SKM-1 treated with dmso at 0.1 percent for 144 hours (cell line): ENCODE measurements around the gene RAET1E.
"Not testable (repeated sequence)": the region's sequence is repeated elsewhere in the genome, so short reads cannot be mapped to it uniquely, and the experiment has no call there.

Source experiments
- DNase-seq: peaks from one replicate; lab custom pipeline; 2025; ENCODE audit not compliant: unreplicated experiment; lab: John Stamatoyannopoulos, UW

The RAET1E gene

GRCh38 chr6:149891864-149892263, 6.0 kb downstream of the RAET1E start:
- not testable (repeated sequence) for DNase-seq

DNA sequence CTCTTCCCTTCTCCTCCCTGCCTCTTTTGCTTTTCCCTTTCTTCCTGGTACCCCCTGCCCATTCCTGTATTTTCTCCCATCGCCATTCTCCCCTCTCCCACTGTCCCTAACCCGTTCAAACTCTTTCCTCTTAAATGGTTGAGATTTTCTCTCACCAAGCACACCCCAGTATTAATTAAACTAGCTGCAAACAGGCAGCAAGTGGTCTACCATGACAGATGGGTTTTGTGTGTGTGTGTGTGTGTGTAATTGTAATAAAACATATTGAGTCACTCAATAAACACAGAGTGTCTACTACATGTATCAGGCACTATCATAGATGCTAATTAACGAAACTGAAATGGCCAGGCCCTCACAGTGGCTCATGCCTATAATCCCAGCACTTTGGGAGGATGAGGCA, 6.7 kb downstream of the RAET1E start:
- DNase-seq = no peak

DNA sequence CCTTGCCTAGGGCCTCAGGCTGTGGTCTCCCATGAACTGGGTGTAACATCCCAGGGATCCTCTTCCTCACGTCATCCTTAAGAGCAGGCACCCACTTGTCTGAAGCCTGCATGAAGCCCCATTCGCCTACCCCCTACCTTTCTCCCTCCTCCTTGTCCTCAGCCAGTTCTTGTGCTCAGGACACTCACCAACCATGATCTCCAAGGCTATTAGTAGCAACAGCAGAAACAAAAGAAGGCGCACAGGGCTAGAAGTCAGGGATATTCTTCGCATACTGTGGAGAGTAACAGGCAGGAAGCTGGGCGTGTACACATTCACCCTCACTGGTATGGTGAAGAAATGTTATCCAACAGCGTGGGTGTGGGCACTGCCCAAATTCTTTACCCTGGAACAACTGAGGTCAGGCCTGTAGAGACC, 7.3 kb downstream of the RAET1E start:
- DNase-seq = no peak

DNA sequence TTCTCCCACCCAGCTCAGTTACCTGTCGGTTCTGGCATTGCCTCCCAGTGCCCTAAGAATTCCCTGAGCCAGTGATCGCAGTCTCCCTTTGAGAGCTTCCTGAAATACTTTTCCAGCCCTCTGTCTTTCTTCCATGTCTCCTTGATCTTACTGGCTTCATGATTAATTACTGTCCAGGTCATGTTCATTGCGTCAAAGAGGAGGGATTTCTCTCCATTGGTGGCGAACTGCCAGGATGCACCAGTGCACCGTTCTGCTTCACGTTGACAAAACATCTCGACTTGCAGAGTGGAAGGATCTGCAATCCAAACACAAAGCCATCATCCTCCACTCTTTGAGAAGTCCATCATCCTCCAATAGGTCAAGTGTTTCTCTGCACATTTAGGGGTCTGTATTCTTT, 8.6 kb downstream of the RAET1E start:
- no peak for DNase-seq

- DNase-seq = no peak
Observed at GRCh38 chr6:149888659-149889058, 9.3 kb downstream of the RAET1E start.

DNA sequence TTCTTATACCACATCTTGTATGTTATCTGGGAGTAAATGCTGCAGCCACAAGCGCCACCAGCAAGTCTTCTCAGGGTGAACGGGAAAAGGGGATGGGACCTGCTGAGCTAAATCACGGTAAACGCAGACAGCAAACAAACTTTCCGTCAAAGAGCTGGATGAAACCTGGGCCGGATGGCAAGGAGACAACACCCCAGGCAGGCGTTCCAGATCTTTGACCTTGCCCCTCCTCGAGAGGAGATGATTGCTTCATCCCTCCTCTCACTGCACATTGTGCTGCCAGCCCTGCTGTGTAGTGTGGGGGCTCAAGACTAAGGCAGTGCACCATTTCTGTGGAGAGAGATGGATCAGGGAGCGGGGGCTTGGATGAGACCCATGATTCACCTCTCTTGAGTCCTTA, 9.8 kb downstream of the RAET1E start:
- DNase-seq = no peak

GRCh38 chr6:149887343-149887742, 10.6 kb downstream of the RAET1E start:
- DNase-seq = no peak

DNA sequence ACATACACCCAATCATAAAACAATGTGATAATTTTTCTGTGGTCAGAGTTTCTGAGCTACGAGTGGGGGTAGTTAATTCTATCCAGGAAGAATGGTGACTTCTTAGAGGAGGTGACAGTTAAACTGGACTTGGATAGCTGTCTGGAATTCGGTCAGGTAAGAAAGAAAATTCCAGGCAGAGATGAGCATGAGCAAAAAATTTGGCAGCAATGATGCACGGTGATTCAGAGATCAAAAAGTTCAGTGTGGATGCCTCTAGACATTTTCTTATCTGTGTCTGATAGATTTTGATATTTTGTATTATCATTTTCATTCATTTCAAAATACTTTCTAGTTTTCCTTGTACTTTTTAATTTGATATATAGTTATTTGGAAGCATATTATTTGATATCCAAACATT, 12.0 kb downstream of the RAET1E start:
- no peak for DNase-seq

- no peak for DNase-seq
Observed at GRCh38 chr6:149884617-149885016, 13.3 kb downstream of the RAET1E start.

DNA sequence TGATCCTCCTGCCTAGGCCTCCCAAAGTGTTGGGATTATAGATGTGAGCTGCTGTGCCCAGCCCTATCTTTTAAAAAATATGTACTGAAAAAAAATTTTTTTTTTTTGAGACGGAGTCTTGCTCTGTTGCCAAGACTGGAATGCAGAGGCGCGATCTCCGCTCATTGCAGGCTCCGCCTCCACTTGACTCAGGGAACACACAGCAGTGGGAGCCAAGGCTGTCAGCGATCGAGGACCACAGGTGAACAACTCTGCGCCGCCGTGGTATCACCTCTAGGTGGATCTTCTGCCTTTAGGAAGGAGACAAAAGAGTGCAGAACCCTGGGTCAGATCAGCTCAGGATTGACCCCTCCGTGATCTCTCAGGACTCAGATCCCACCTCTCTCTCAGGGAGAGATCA, 13.7 kb downstream of the RAET1E start:
- DNase-seq = no peak

DNA sequence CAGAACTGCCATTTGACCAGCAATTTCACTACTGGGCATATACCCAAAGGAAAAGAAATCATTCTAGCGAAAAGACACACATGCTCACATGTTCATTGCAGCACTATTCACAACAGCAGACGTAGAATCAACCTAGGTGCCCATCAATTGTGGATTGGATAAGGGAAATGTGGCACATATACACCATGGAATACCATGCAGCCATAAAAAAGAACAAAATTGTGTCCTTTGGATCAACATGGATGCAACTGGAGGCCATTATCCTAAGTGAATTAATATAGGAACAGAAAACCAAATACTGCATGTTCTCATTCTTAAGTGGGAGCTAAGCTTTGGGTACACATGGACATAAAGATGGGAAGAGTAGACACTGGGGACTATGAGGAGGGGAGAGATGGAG, 16.1 kb downstream of the RAET1E start:
- no peak for DNase-seq

DNA sequence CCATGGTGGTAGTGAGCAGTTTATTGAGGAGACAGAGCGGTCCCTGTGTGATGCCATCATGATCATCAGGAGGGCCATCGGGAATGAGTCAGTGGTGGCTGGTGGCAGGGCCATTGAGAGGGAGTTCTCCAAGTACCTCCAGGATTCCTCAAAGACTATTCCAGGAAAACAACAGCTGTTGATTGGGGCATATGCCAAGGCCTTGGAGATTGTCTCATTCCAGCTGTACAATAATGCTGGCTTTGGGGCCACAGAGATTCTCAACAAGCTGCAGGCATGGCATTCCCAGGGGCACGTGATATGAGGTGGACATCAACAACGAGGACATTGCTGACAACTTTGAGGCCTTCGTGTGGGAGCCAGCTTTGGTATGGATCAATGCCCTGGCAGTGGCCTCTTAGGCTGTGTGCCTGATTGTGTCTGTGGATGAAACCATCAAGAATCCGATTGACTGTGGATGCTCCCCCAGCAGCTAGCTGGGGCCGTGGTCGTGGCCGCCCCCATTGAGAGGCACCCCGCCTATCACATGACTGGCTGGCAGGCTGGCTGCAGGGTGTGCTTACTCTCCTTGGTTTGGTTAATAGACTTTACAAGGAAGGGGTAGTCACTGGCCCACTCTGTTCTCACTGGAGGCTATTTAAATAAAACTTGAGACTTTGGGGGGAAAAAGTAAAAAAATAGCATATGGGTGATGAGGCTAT, 16.7 kb downstream of the RAET1E start:
- DNase-seq = no peak

DNA sequence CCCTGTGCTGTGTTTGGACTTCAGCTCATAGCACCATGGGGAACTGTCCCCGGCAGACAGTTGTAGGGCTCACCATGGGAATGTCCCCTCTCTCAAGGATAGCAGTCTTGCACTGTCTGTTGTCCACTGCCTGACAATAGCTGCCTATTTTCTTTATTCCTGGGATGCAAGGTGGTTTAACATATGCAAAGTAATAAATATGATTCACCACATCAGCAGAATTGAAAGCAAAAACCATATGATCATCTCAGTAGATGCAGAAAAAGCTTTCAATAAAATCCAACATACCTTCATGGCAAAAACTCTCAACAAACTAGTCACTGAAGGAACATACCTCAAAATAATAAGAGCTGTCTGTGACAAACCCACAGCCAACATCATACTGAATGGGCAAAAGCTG, 20.3 kb downstream of the RAET1E start:
- DNase-seq = no peak

DNA sequence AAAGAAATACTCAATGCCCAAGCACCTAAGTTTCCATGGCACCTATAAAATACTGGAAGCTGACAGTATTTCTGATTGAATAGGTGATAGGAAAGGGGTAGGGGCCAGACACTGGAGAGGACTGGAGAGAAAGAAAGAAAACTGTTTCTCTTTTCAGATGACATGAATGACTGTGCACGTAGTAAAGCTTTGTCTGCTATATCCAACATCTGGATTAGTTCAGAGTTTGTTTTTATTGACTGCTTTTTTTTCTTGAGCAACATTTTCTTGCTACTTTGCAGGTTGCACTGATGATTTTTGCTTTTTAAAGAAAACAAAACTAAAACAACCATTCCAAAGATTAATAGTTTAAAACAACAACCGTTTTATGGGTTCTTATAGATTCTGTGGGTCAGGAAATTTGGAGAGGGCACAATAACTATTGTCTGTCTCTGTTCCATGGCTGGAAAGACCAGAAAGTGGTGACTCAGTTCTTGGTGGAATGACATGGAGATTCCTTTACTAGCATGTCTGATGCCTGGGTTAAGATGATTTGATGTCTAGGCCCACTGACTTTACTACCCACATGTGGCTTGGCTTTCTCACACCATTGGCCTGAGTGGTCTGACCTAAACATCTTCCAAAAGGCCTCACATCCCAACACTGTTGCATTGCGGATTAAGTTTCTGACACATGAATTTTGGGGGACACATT, 21.5 kb downstream of the RAET1E start:
- no peak for DNase-seq

DNA sequence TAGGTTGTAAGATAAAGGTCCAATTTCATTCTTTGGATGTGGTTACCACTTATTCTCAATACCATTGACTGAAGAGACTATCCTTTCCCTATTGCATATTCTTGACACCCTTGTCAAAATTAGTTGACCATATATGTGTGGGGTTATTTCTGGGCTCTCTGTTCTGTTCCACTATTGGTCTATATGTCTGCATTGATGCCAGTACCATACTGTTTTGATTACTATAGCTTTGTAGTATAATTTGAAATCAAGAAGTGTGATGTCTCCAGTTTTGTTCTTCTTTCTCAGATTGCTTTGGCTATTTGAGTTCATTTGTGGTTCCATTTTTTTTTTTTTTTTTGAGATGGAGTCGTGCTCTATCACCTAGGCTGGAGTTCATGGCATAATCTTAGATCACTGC, 25.7 kb downstream of the RAET1E start:
- no peak for DNase-seq

- no peak for DNase-seq
Observed at GRCh38 chr6:149871182-149871581, 26.7 kb downstream of the RAET1E start.

GRCh38 chr6:149869275-149869892, 28.5 kb downstream of the RAET1E start:
- DNase-seq = no peak

- no peak for DNase-seq
Observed at GRCh38 chr6:149867876-149868640, 29.9 kb downstream of the RAET1E start.

DNA sequence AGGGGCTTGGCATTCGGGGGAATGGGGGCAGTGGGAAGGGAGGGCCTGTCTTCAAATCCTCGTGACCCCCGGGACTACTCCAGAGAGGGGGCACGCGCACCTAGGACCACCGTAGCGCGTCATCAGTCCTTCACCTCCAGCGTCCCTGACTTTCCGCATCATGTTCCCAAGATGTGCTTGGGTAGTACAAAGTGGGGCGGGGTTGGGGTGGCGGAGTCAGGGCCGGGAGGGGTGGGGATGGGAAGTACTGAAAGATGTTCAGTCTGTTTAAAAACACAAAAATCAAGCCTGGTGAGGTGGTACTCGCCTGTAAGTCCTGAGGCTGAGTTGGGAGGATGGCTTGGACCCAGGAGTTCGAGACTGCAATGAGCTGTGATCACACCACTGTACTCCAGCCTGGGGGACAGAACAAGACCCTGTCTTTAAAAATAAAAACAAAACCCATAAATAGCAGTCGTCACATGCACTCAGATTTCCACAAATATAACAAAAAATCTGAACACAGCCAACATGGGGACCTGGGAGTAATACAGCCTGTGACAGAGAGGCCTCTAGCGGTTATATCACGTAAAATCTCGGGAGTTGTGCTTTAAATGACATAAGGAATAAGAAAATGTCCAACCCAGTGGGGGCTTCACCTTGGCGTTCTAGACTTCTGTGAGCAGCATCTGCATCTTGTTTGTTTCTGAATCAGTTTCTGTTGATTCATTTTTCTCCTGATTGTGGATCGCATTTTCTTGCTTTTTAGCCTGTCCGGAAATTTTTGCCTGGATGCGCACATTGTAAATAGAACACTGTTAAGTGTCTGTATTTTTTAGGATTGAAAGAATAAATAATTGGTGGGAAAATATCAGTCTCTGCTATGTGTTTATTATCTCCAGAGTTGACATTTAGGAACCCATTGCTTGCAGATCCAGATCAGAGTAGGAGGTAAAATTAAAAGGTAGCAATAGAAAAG, 33.1 kb downstream of the RAET1E start:
- DNase-seq = peak; percentile 31
